GM12878 (cell line): ENCODE measurements around the gene CDC42SE1. TPM values are rescaled to one million over a fixed set of nuclear protein-coding genes. Genes with fewer than 3 reads are reported as not detected.

Source experiments
- ATAC-seq: fragments of 200-7000 bp; cut with Tn5 transposase; 3 replicates; pipeline ENCODE4 v1.9.1; 2020; ENCODE audit warnings: mild to moderate bottlenecking, moderate library complexity
- BruUV-seq: library from RNA; stranded (reverse); fragments of 400-500 nt; replicated peaks from 2 replicates; lab custom pipeline; 2021; lab: Mats Ljungman, UMichigan
- CTCF ChIA-PET: fragments of 300-600 bp; sonication (Branson Sonifier 250); formaldehyde crosslinking; extraction: SDS; loops from one replicate; lab custom pipeline; 2021; ENCODE audit warnings: inconsistent platforms; lab: Yijun Ruan, JAX
- POLR2A ChIA-PET: fragments of 350-600 bp; formaldehyde crosslinking; extraction: SDS; loops from one replicate; lab custom pipeline; 2021; ENCODE audit warnings: inconsistent platforms; lab: Charles Lee
- RAD21 ChIA-PET: fragments of 300-600 bp; sonication (Branson Sonifier 250); formaldehyde crosslinking; loops from one replicate; lab custom pipeline; 2023; ENCODE audit warnings: antibody characterized with exemption; ENCODE audit not compliant: unreplicated experiment; lab: Charles Lee
- SMC1A ChIA-PET: fragments of 300-600 bp; sonication (Branson Sonifier 250); formaldehyde crosslinking; loops from one replicate; lab custom pipeline; 2023; ENCODE audit not compliant: unreplicated experiment, uncharacterized antibody; lab: Charles Lee
- DNase-seq: peaks from one replicate; pipeline ENCODE4 v3.0.0-alpha.2; 2011; ENCODE audit warnings: low read depth, low spot score
- FAIRE-seq: peaks from 3 replicates; lab custom pipeline; 2011; peaks lifted over from hg19 to GRCh38; lab: Jason Lieb, UNC
- H2AFZ ChIP-seq: 2 replicates; pipeline ENCODE4 v1.6.0; 2011; ENCODE audit warnings: low read depth, low read length, control low read depth; ENCODE audit not compliant: control insufficient read depth
- H3K27ac ChIP-seq: 2 replicates; pipeline ENCODE4 v1.5.1; 2011; ENCODE audit warnings: control low read depth; ENCODE audit not compliant: control insufficient read depth, insufficient read depth
- H3K27me3 ChIP-seq, 2 experiments: replicated peaks in 1 of 2; 2 replicates each; pipeline versions ENCODE4 v1.6.0 to v1.6.1; 2011; ENCODE audit warnings: low read length in 1 of 2; ENCODE audit not compliant: control insufficient read depth in 2 of 2, insufficient read depth in 2 of 2
- H3K36me3 ChIP-seq, 2 experiments: 2 replicates each; pipeline ENCODE4 v1.5.1; 2011; ENCODE audit warnings: low read length in 1 of 2; ENCODE audit not compliant: control insufficient read depth in 2 of 2, insufficient read depth in 2 of 2
- H3K4me1 ChIP-seq: 2 replicates; pipeline ENCODE4 v1.6.1; 2011; ENCODE audit warnings: mild to moderate bottlenecking, low read length, moderate library complexity, mixed read lengths; ENCODE audit not compliant: control insufficient read depth, insufficient read depth
- H3K4me2 ChIP-seq: 2 replicates; pipeline ENCODE4 v1.6.0; 2011; ENCODE audit warnings: control low read depth; ENCODE audit not compliant: control insufficient read depth, insufficient read depth
- H3K4me3 ChIP-seq: fragments of 200-600 bp; sonication (generic); 2 replicates; pipeline ENCODE4 v1.5.1; 2016
- H3K79me2 ChIP-seq: 2 replicates; pipeline ENCODE4 v1.6.0; 2011; ENCODE audit warnings: low read length; ENCODE audit not compliant: control insufficient read depth, insufficient read depth
- H3K9ac ChIP-seq: 2 replicates; pipeline ENCODE4 v1.8.0; 2011; ENCODE audit warnings: low read length, control low read depth, mixed read lengths; ENCODE audit not compliant: control insufficient read depth, insufficient read depth
- H3K9me3 ChIP-seq: replicated peaks from 3 replicates; pipeline ENCODE4 v1.5.1; 2011; ENCODE audit warnings: mild to moderate bottlenecking, low read length; ENCODE audit not compliant: control insufficient read depth, insufficient read depth
- H4K20me1 ChIP-seq: 2 replicates; pipeline ENCODE4 v1.6.0; 2011; ENCODE audit not compliant: control insufficient read depth, insufficient read depth
- ATF3 ChIP-seq: IDR thresholded peaks from 2 replicates; pipeline ENCODE4 v1.6.1; 2011; ENCODE audit warnings: low read depth, mild to moderate bottlenecking, low read length, moderate library complexity, borderline replicate concordance; ENCODE audit errors: extremely low read depth
- BCL11A ChIP-seq: IDR thresholded peaks from 2 replicates; pipeline ENCODE4 v1.6.1; 2011; ENCODE audit warnings: low read depth, low read length
- CBX5 ChIP-seq: sonication (generic); IDR thresholded peaks from 2 replicates; pipeline ENCODE4 v1.6.1; 2016; ENCODE audit warnings: low read depth, moderate library complexity, mild to moderate bottlenecking, inconsistent platforms
- E2F8 ChIP-seq: fragments of 450-650 bp; IDR thresholded peaks from 2 replicates; pipeline ENCODE4 v1.6.1; 2018; ENCODE audit warnings: mild to moderate bottlenecking, low read depth, moderate library complexity; ENCODE audit not compliant: partially characterized antibody
- MAX ChIP-seq: IDR thresholded peaks from 2 replicates; pipeline ENCODE4 v1.6.1; 2012; ENCODE audit warnings: low read depth, low read length, improper control_type of control experiment
- MXI1 ChIP-seq: fragments of 150-350 bp; IDR thresholded peaks from 2 replicates; pipeline ENCODE4 v1.6.1; 2011; ENCODE audit warnings: low read depth, mild to moderate bottlenecking, inconsistent platforms, low read length, improper control_type of control experiment
- NR2C1 ChIP-seq: fragments of 450-650 bp; IDR thresholded peaks from 2 replicates; pipeline ENCODE4 v1.6.1; 2017; ENCODE audit warnings: antibody characterized with exemption, mild to moderate bottlenecking, moderate library complexity
- NR2C2 ChIP-seq: IDR thresholded peaks from 2 replicates; pipeline ENCODE4 v1.6.1; 2011; ENCODE audit warnings: borderline replicate concordance, low read depth; ENCODE audit not compliant: control insufficient read depth, insufficient read length
- RELB ChIP-seq: fragments of 450-650 bp; IDR thresholded peaks from 2 replicates; pipeline ENCODE4 v1.6.1; 2017; ENCODE audit warnings: low read depth, mild to moderate bottlenecking, moderate library complexity
- WRNIP1 ChIP-seq: IDR thresholded peaks from 2 replicates; pipeline ENCODE4 v1.6.1; 2011; ENCODE audit warnings: low read depth, low read length, improper control_type of control experiment, borderline replicate concordance
- YY1 ChIP-seq: IDR thresholded peaks from 2 replicates; pipeline ENCODE4 v1.6.1; 2011; ENCODE audit warnings: low read depth, mild to moderate bottlenecking, low read length
- ZBTB33 ChIP-seq: fragments of 450-650 bp; IDR thresholded peaks from 2 replicates; pipeline ENCODE4 v1.6.1; 2017; ENCODE audit warnings: mild to moderate bottlenecking
- ZSCAN29 ChIP-seq: fragments of 450-650 bp; IDR thresholded peaks from 2 replicates; pipeline ENCODE4 v1.6.1; 2017; ENCODE audit warnings: mild to moderate bottlenecking, moderate library complexity
- WGBS: methylation state at CpG from one replicate; pipeline ENCODE4 v1.1.6; 2016; ENCODE audit warnings: low lambda C conversion rate; ENCODE audit not compliant: insufficient replicate concordance, insufficient coverage; ENCODE audit errors: missing lambda C conversion rate; 5-methylcytosine and 5-hydroxymethylcytosine counted together
- in situ Hi-C: fragments of 300-500 bp; cut with MboI; formaldehyde crosslinking; loops from 9 replicates; pipeline ENCODE4 v1.14.3; 2018; ENCODE audit warnings: mixed read lengths
- intact Hi-C: fragments of 100-400 bp; cut with micrococcal nuclease; formaldehyde crosslinking; loops from one replicate; pipeline ENCODE4 v1.14.2; 2022; ENCODE audit not compliant: unreplicated experiment
- polyA plus RNA-seq, 11 experiments: library from polyadenylated mRNA; depleted of rRNA in 4 of 11; unstranded in 6 of 11; stranded (reverse) in 5 of 11; fragments of >200 nt; fragmentation: Nextera tagmentation in 4 of 11; fragmentation: Illumina TruSeq in 1 of 11; extraction: Ambion mirVana in 4 of 11; extraction: Trizol in 1 of 11; gene quantifications; 1 replicate in 1 of 11; 2 replicates in 10 of 11; pipeline versions ENCODE4 v1.2.1 to v1.2.3, GENCODE V29; 2011 to 2016; ENCODE audit warnings: inconsistent platforms in 2 of 11, missing spikeins in 2 of 11, low read depth in 1 of 11
- total RNA-seq, 4 experiments: library from RNA; depleted of rRNA in 3 of 4; stranded (reverse); fragments of >200 nt in 3 of 4; fragmentation: Illumina TruSeq in 1 of 4; extraction: Trizol in 1 of 4; gene quantifications; 2 replicates each; pipeline versions ENCODE4 v1.2.1 to v1.2.3, GENCODE V29; 2013 to 2021

The CDC42SE1 gene
- total and polyA plus RNA-seq, 10 of the 15 experiments (the other 5 are each of a cell fraction or from before 2014, with no cell fraction given): 35.7 to 112 (median 74.3) TPM

- BruUV-seq: no TSS peak
- RAD21 ChIA-PET: no interaction called here
- SMC1A ChIA-PET: interaction anchor here (0.9 to 1.1 kb wide), 3 partner anchors 10 to 298 kb away, joined by 3 to 4 read pairs (median 4); partner anchors contain the start of genes CDC42SE1 and MLLT11
- H2AFZ ChIP-seq: no peak overlapping the region
- H3K9me3 ChIP-seq: no peaks in the 10 kb centered on the region
- H3K27ac ChIP-seq: no peak overlapping the region
- no peaks in the 10 kb centered on the region for H3K27me3 ChIP-seq
- ATAC-seq (no peak), DNase-seq (no peak), FAIRE-seq (no peak)
- intact Hi-C loops: no loop called here
- CTCF ChIA-PET: interaction anchor here (0.7 to 9.5 kb wide), 6 partner anchors 10 to 112 kb away, joined by 3 to 76 read pairs (median 4); partner anchors contain the start of genes CDC42SE1, GABPB2 and MLLT11
- 71% methylated on average over 1 of the region's 1 CpG for WGBS
- H3K4me3 ChIP-seq: no peak overlapping the region
- H3K4me2 ChIP-seq: no peak overlapping the region
- no peak overlapping the region for H3K9ac ChIP-seq
- TF ChIP-seq CBX5 (no peak), E2F8 (no peak), BCL11A (no peak), WRNIP1 (no peak), MAX (no peak), YY1 (no peak), RELB (no peak), ZSCAN29 (no peak), NR2C2 (no peak), NR2C1 (no peak), ZBTB33 (no peak), MXI1 (no peak), ATF3 (no peak)
- no peaks in the 10 kb centered on the region for H3K79me2 ChIP-seq
- peaks cover 2% of the 10 kb centered on the region; the same call in 1 of the 2 replicates for H3K4me1 ChIP-seq
- no peaks in the 10 kb centered on the region for H4K20me1 ChIP-seq
- in situ Hi-C loops: no loop called here
- no peaks in the 10 kb centered on the region for H3K36me3 ChIP-seq
- POLR2A ChIA-PET: interaction anchor here (0.6 to 1.3 kb wide), 3 partner anchors 9 to 517 kb away, joined by 3 to 5 read pairs (median 3); no protein-coding TSS in a partner anchor
These were observed 16.3 kb downstream of the CDC42SE1 start for GRCh38 chr1:151043163-151043562.
